Thyroid gland (tissue), 4 donors: ENCODE results near the gene HIVEP1.

Experiments used
- POLR2A ChIP-seq, 2 donors: fragments of 450-650 bp; IDR thresholded peaks; one replicate each; pipeline ENCODE4 v1.6.1; 2017; ENCODE audit warnings: antibody characterized with exemption in 2 of 2, mild to moderate bottlenecking in 2 of 2, moderate library complexity in 1 of 2
- TF ChIP-seq, protein P1 (sequence below), 6 experiments: fragments of 200-600 bp in 3 of 6; fragments of 450-650 bp in 3 of 6; sonication (generic) in 3 of 6; IDR thresholded peaks; one replicate each; pipeline ENCODE4 v1.5.1; 2016 to 2019; ENCODE audit warnings: antibody characterized with exemption in 6 of 6, mild to moderate bottlenecking in 2 of 6, inconsistent platforms in 1 of 6, moderate library complexity in 1 of 6

DNA sequence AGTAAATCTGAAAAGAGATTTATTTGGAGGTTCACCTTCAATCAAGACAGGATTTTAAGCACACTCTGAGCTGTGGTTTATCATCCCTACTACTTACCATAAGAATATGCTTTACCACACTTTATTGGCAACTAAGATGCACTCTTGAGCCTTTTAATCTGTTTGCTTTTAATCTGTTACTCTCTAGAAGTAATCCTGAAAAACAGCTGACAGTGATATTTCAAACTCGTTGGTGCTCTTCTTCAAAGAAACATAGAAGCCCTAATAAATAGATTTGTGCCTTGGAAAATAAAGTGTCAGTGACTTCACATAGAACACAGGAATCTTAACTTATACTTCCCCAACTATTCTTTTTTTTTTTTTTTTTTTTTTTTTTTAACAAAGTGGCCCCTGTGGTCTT, 102.9 kb downstream of the HIVEP1 start:
- TF ChIP-seq, protein P1, sequence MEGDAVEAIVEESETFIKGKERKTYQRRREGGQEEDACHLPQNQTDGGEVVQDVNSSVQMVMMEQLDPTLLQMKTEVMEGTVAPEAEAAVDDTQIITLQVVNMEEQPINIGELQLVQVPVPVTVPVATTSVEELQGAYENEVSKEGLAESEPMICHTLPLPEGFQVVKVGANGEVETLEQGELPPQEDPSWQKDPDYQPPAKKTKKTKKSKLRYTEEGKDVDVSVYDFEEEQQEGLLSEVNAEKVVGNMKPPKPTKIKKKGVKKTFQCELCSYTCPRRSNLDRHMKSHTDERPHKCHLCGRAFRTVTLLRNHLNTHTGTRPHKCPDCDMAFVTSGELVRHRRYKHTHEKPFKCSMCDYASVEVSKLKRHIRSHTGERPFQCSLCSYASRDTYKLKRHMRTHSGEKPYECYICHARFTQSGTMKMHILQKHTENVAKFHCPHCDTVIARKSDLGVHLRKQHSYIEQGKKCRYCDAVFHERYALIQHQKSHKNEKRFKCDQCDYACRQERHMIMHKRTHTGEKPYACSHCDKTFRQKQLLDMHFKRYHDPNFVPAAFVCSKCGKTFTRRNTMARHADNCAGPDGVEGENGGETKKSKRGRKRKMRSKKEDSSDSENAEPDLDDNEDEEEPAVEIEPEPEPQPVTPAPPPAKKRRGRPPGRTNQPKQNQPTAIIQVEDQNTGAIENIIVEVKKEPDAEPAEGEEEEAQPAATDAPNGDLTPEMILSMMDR (IDR thresholded peaks at IDR 0.05) = no peak
- no peak for TF ChIP-seq POLR2A (IDR thresholded peaks at IDR 0.05)
